Astrocyte (in vitro differentiated cells and primary cell): ENCODE measurements around the gene CDC37L1. TPM values are rescaled to one million over a fixed set of nuclear protein-coding genes. Genes with fewer than 3 reads are reported as not detected.
"Not testable (repeated sequence)": the region's sequence is repeated elsewhere in the genome, so short reads cannot be mapped to it uniquely, and the experiment has no call there.

Experiments
- DNase-seq: peaks from one replicate; pipeline ENCODE4 v3.0.0-alpha.2; 2010; ENCODE audit warnings: low read depth
- FAIRE-seq: peaks from 2 replicates; lab custom pipeline; 2011; peaks lifted over from hg19 to GRCh38; lab: Jason Lieb, UNC
- H2AFZ ChIP-seq: 2 replicates; pipeline ENCODE4 v1.6.0; 2012; ENCODE audit warnings: low read depth, low read length, inconsistent platforms
- H3K27ac ChIP-seq: 2 replicates; pipeline ENCODE4 v1.5.1; 2011; ENCODE audit warnings: low read depth, low read length, inconsistent platforms
- H3K27me3 ChIP-seq: 2 replicates; pipeline ENCODE4 v1.6.0; 2011; ENCODE audit warnings: low read length, inconsistent platforms; ENCODE audit not compliant: insufficient read depth
- H3K36me3 ChIP-seq: 2 replicates; pipeline ENCODE4 v1.5.1; 2011; ENCODE audit warnings: low read length, inconsistent platforms; ENCODE audit not compliant: insufficient read depth
- H3K4me1 ChIP-seq: 2 replicates; pipeline ENCODE4 v1.5.1; 2011; ENCODE audit warnings: low read length, inconsistent platforms; ENCODE audit not compliant: insufficient read depth
- H3K4me2 ChIP-seq: 2 replicates; pipeline ENCODE4 v1.6.0; 2012; ENCODE audit warnings: low read length, inconsistent platforms
- H3K4me3 ChIP-seq: 2 replicates; pipeline ENCODE4 v1.5.1; 2011; ENCODE audit warnings: low read depth, mild to moderate bottlenecking, low read length, inconsistent platforms; ENCODE audit not compliant: insufficient read depth
- H3K79me2 ChIP-seq: 2 replicates; pipeline ENCODE4 v1.6.0; 2012; ENCODE audit warnings: mild to moderate bottlenecking, low read length, inconsistent platforms; ENCODE audit not compliant: insufficient read depth
- H3K9ac ChIP-seq: 2 replicates; pipeline ENCODE4 v1.6.0; 2012; ENCODE audit warnings: mild to moderate bottlenecking, low read length, inconsistent platforms
- H3K9me3 ChIP-seq: 2 replicates; pipeline ENCODE4 v1.5.1; 2012; ENCODE audit warnings: low read depth, mild to moderate bottlenecking, low read length, inconsistent platforms; ENCODE audit not compliant: insufficient read depth
- H4K20me1 ChIP-seq: 2 replicates; pipeline ENCODE4 v1.6.0; 2012; ENCODE audit warnings: low read length, inconsistent platforms; ENCODE audit not compliant: insufficient read depth
- H3K27ac Mint-ChIP-seq: one replicate; pipeline ENCODE4 v1.8.0; 2021; ENCODE audit warnings: mild to moderate bottlenecking, mixed read lengths; ENCODE audit not compliant: unreplicated experiment
- H3K27me3 Mint-ChIP-seq: one replicate; pipeline ENCODE4 v1.8.0; 2021; ENCODE audit warnings: low read depth, mixed read lengths; ENCODE audit not compliant: unreplicated experiment
- H3K36me3 Mint-ChIP-seq: one replicate; pipeline ENCODE4 v1.8.0; 2021; ENCODE audit warnings: low read depth, mixed read lengths; ENCODE audit not compliant: unreplicated experiment
- H3K4me1 Mint-ChIP-seq: one replicate; pipeline ENCODE4 v1.8.0; 2021; ENCODE audit warnings: low read depth, mixed read lengths; ENCODE audit not compliant: unreplicated experiment
- H3K4me3 Mint-ChIP-seq: one replicate; pipeline ENCODE4 v1.8.0; 2021; ENCODE audit warnings: mild to moderate bottlenecking, moderate library complexity, mixed read lengths; ENCODE audit not compliant: unreplicated experiment
- H3K9me3 Mint-ChIP-seq: one replicate; pipeline ENCODE4 v1.8.0; 2021; ENCODE audit warnings: mild to moderate bottlenecking, mixed read lengths; ENCODE audit not compliant: unreplicated experiment
- CTCF ChIP-seq: IDR thresholded peaks from 2 replicates; pipeline ENCODE4 v1.5.1; 2011; ENCODE audit warnings: low read depth, mild to moderate bottlenecking, inconsistent platforms, low read length, moderate library complexity; ENCODE audit not compliant: insufficient read depth
- EZH2 ChIP-seq: IDR thresholded peaks from 2 replicates; pipeline ENCODE4 v1.6.1; 2012; ENCODE audit warnings: mild to moderate bottlenecking, low read length, inconsistent platforms; ENCODE audit not compliant: insufficient read depth
- total RNA-seq: library from RNA; stranded (reverse); gene quantifications from 2 replicates; pipeline ENCODE4 v1.2.1, GENCODE V29; 2021

The CDC37L1 gene
- total RNA-seq, 1 donor from 2014 or later: 16.1 TPM

- Mint-ChIP-seq H3K4me3 (no peak overlapping the region), H3K4me1 (peaks cover 5% of the 10 kb centered on the region), H3K27me3 (no peaks in the 10 kb centered on the region), H3K36me3 (peaks cover 4% of the 10 kb centered on the region), H3K9me3 (no peaks in the 10 kb centered on the region), H3K27ac (no peak overlapping the region)
- H3K4me3 ChIP-seq: no peak overlapping the region
- no peak overlapping the region for H3K4me2 ChIP-seq
- TF ChIP-seq CTCF (no peak), EZH2 (no peak)
- DNase-seq: no peak
- peaks cover 5% of the 10 kb centered on the region for H3K4me1 ChIP-seq
- H3K27me3 ChIP-seq: no peaks in the 10 kb centered on the region
- H3K9me3 ChIP-seq: no peaks in the 10 kb centered on the region
- no peak overlapping the region for H3K27ac ChIP-seq
- H3K36me3 ChIP-seq: no peaks in the 10 kb centered on the region
- H2AFZ ChIP-seq: no peak overlapping the region
- H3K79me2 ChIP-seq: no peaks in the 10 kb centered on the region
- no peaks in the 10 kb centered on the region for H4K20me1 ChIP-seq
- H3K9ac ChIP-seq: no peak overlapping the region
- no peak for FAIRE-seq
These were observed 22.7 kb upstream of the CDC37L1 start for GRCh38 chr9:4656621-4657020.

GRCh38 chr9:4657426-4658159 lies 21.8 kb upstream of the CDC37L1 start:
- peaks cover under 1% of the 10 kb centered on the region for H3K79me2 ChIP-seq
- no peak overlapping the region for H3K4me2 ChIP-seq
- DNase-seq (no peak), FAIRE-seq (no peak)
- H3K9ac ChIP-seq: no peak overlapping the region
- no peaks in the 10 kb centered on the region for H3K36me3 ChIP-seq
- H3K36me3 Mint-ChIP-seq: peaks cover 5% of the 10 kb centered on the region
- no peak overlapping the region for H3K4me3 Mint-ChIP-seq
- no peaks in the 10 kb centered on the region for H4K20me1 ChIP-seq
- peaks cover 9% of the 10 kb centered on the region for H3K4me1 ChIP-seq
- no peak overlapping the region for H3K27ac Mint-ChIP-seq
- H3K27ac ChIP-seq: no peak overlapping the region
- no peaks in the 10 kb centered on the region for H3K27me3 ChIP-seq
- H3K9me3 ChIP-seq: no peaks in the 10 kb centered on the region
- no peak overlapping the region for H2AFZ ChIP-seq
- no peaks in the 10 kb centered on the region for H3K27me3 Mint-ChIP-seq
- peaks cover 10% of the 10 kb centered on the region for H3K4me1 Mint-ChIP-seq
- TF ChIP-seq CTCF (no peak), EZH2 (no peak)
- no peak overlapping the region for H3K4me3 ChIP-seq
- H3K9me3 Mint-ChIP-seq: no peaks in the 10 kb centered on the region

GRCh38 chr9:4660665-4661064 lies 18.7 kb upstream of the CDC37L1 start:
- H3K9me3 Mint-ChIP-seq, H3K4me3 Mint-ChIP-seq, FAIRE-seq, H3K36me3 ChIP-seq, H3K36me3 Mint-ChIP-seq, H3K9ac ChIP-seq, DNase-seq, H3K4me2 ChIP-seq, H3K9me3 ChIP-seq, H3K27ac Mint-ChIP-seq, H3K27ac ChIP-seq, H2AFZ ChIP-seq, H3K4me3 ChIP-seq, H3K79me2 ChIP-seq, H3K27me3 Mint-ChIP-seq, H4K20me1 ChIP-seq, H3K27me3 ChIP-seq: not testable (repeated sequence)
- peaks cover 32% of the 10 kb centered on the region for H3K4me1 Mint-ChIP-seq
- H3K4me1 ChIP-seq: peaks cover 21% of the 10 kb centered on the region
